KMS-11 (cell line): ENCODE results near the gene BATF3.

Source experiments
- H2AFZ ChIP-seq: fragments of 200-600 bp; sonication (generic); 2 replicates; pipeline ENCODE4 v1.6.1; 2016; ENCODE audit warnings: antibody characterized with exemption, mixed run types, low read depth
- H3K27ac ChIP-seq: fragments of 200-600 bp; sonication (generic); 2 replicates; pipeline ENCODE4 v1.6.1; 2016; ENCODE audit warnings: mild to moderate bottlenecking, mixed run types
- H3K27me3 ChIP-seq: fragments of 200-600 bp; sonication (generic); 2 replicates; pipeline ENCODE4 v1.6.1; 2017; ENCODE audit warnings: mild to moderate bottlenecking, low read depth, mixed run types, moderate library complexity; ENCODE audit not compliant: insufficient read depth
- H3K36me3 ChIP-seq: fragments of 200-600 bp; sonication (generic); 2 replicates; pipeline ENCODE4 v1.6.1; 2017; ENCODE audit warnings: mild to moderate bottlenecking, mixed run types; ENCODE audit not compliant: insufficient read depth
- H3K4me1 ChIP-seq: fragments of 200-600 bp; sonication (generic); 2 replicates; pipeline ENCODE4 v1.6.1; 2016; ENCODE audit warnings: mild to moderate bottlenecking, low read depth, mixed run types; ENCODE audit not compliant: poor library complexity, severe bottlenecking
- H3K4me2 ChIP-seq: fragments of 200-600 bp; sonication (generic); 2 replicates; pipeline ENCODE4 v1.7.0; 2016; ENCODE audit warnings: mild to moderate bottlenecking, mixed run types
- H3K4me3 ChIP-seq: fragments of 200-600 bp; sonication (generic); IDR thresholded peaks from 2 replicates; pipeline ENCODE4 v1.6.1; 2017; ENCODE audit warnings: low read depth, low read length, mixed read lengths; ENCODE audit not compliant: insufficient read depth
- H3K79me2 ChIP-seq: fragments of 200-600 bp; sonication (generic); 2 replicates; pipeline ENCODE4 v1.6.1; 2016; ENCODE audit warnings: low read depth, mixed run types; ENCODE audit not compliant: insufficient read depth
- H3K9ac ChIP-seq: fragments of 200-600 bp; sonication (generic); 2 replicates; pipeline ENCODE4 v1.6.1; 2016; ENCODE audit warnings: mild to moderate bottlenecking, mixed run types
- H4K20me1 ChIP-seq: fragments of 200-600 bp; sonication (generic); 2 replicates; pipeline ENCODE4 v1.6.1; 2016; ENCODE audit warnings: mild to moderate bottlenecking, mixed run types; ENCODE audit not compliant: insufficient read depth
- CTCF ChIP-seq: fragments of 200-600 bp; sonication (generic); conservative IDR thresholded peaks from 2 replicates; pipeline ENCODE4 v1.6.1; 2017; ENCODE audit warnings: low read depth, mild to moderate bottlenecking, antibody characterized with exemption, low read length, moderate library complexity, mixed read lengths

Gene BATF3

DNA sequence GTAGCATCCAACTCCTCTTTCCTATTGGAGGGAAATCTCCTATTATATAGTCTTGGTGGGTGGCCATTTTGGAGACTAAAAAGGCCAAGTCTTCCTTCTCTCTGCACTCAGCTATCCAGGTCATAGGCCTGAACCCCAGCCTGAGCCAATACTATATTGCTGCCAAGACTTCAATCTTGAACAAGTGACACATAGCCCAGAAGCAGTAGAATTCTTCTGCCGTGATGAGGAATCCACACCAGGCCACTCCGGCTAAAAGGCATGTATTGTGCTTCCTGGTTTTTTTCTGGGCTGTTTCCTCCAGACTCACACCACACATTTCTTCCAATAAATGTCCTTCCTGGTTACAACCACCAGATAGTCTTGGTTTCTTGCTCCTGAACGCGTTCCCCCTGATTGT lies 48.1 kb downstream of the BATF3 start:
- Histone ChIP-seq H3K36me3 (no peaks in the 10 kb centered on the region), H2AFZ (no peak overlapping the region)

GRCh38 chr1:212650228-212650627 lies 49.4 kb downstream of the BATF3 start:
- H3K4me2 ChIP-seq, result no peak overlapping the region
- no peaks in the 10 kb centered on the region for H4K20me1 ChIP-seq
- H3K36me3 ChIP-seq, result no peaks in the 10 kb centered on the region
- H2AFZ ChIP-seq, result no peak overlapping the region
- TF ChIP-seq CTCF, result no peak
- no peak overlapping the region for H3K4me3 ChIP-seq
- no peaks in the 10 kb centered on the region for H3K79me2 ChIP-seq
- no peaks in the 10 kb centered on the region for H3K27me3 ChIP-seq
- no peak overlapping the region for H3K27ac ChIP-seq
- no peak overlapping the region for H3K9ac ChIP-seq
- peaks cover 10% of the 10 kb centered on the region for H3K4me1 ChIP-seq

More for the DNA sequence above, 48.1 kb downstream of the BATF3 start:
- H3K4me1 ChIP-seq, result peaks cover 22% of the 10 kb centered on the region
- H4K20me1 ChIP-seq, result no peaks in the 10 kb centered on the region
- TF ChIP-seq CTCF, result no peak
- no peak overlapping the region for H3K27ac ChIP-seq
- no peak overlapping the region for H3K4me3 ChIP-seq
- H3K4me2 ChIP-seq, result no peak overlapping the region
- H3K79me2 ChIP-seq, result no peaks in the 10 kb centered on the region
- no peak overlapping the region for H3K9ac ChIP-seq
- no peaks in the 10 kb centered on the region for H3K27me3 ChIP-seq

DNA sequence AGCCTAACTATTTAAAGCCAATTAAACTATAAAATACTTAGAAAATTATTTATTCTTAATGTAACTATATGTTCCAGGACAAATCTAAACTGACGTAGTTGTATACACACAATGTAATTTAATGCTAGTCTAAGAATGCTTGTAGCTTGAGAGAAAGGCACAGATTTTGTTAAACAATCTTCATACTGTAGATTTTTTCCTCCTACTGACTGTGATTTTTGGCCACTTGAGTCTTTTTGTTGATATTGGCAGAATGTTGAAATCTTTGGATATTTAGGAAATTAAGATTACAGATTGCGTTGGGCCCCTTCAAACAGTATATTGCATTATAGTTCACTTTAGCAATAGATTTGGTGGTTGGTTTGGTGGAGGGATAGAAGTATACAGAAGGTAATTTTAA lies 50.6 kb downstream of the BATF3 start:
- no peak overlapping the region for H3K4me2 ChIP-seq
- TF ChIP-seq CTCF, result no peak
- H3K27ac ChIP-seq, result no peak overlapping the region
- no peaks in the 10 kb centered on the region for H3K27me3 ChIP-seq
- no peak overlapping the region for H2AFZ ChIP-seq
- H3K9ac ChIP-seq, result no peak overlapping the region
- no peaks in the 10 kb centered on the region for H3K36me3 ChIP-seq
- H3K79me2 ChIP-seq, result no peaks in the 10 kb centered on the region
- no peaks in the 10 kb centered on the region for H4K20me1 ChIP-seq
- H3K4me1 ChIP-seq, result no peaks in the 10 kb centered on the region
- H3K4me3 ChIP-seq, result no peak overlapping the region

DNA sequence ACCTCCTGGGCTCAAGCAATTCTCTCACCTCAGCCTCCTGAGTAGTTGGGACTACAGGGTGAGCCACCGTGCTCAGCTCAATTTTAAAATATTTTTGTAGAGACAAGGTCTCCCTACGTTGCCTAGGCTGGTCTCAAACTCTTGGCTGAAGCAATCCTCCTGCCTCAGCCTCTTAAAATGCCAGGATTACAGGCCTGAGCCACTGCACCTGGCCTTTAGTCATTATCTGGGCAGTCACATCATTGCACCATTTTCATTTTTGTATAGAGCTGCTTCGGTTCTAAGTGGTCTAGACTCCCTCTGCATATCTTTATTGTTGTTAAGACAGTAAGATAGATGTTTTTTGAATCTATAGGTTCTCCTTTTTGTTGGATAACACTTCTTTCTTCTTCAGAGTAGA lies 51.2 kb downstream of the BATF3 start:
- Histone ChIP-seq H3K27ac (no peak overlapping the region), H3K9ac (no peak overlapping the region), H3K4me3 (no peak overlapping the region), H3K4me1 (no peaks in the 10 kb centered on the region), H3K27me3 (no peaks in the 10 kb centered on the region), H3K36me3 (no peaks in the 10 kb centered on the region), H3K4me2 (no peak overlapping the region), H2AFZ (no peak overlapping the region), H3K79me2 (no peaks in the 10 kb centered on the region), H4K20me1 (no peaks in the 10 kb centered on the region)
- TF ChIP-seq CTCF, result no peak
